Activated naive CD8-positive, alpha-beta T cell (primary cell): ENCODE data around the gene PTPRG.

ENCODE experiments used
- H3K27ac Mint-ChIP-seq: one replicate; pipeline ENCODE4 v1.8.0; 2021; ENCODE audit warnings: mixed read lengths
- H3K27me3 Mint-ChIP-seq: one replicate; pipeline ENCODE4 v1.8.0; 2021; ENCODE audit warnings: mixed read lengths
- H3K36me3 Mint-ChIP-seq: one replicate; pipeline ENCODE4 v1.8.0; 2021; ENCODE audit warnings: mixed read lengths
- H3K4me1 Mint-ChIP-seq: one replicate; pipeline ENCODE4 v1.8.0; 2021; ENCODE audit warnings: low read depth, mixed read lengths
- H3K4me3 Mint-ChIP-seq: one replicate; pipeline ENCODE4 v1.8.0; 2021; ENCODE audit warnings: mild to moderate bottlenecking, mixed read lengths
- H3K9me3 Mint-ChIP-seq: one replicate; pipeline ENCODE4 v1.8.0; 2021; ENCODE audit warnings: low read depth, mixed read lengths

PTPRG gene

GRCh38 chr3:61765157-61765876 lies 203.9 kb downstream of the PTPRG start:
- Mint-ChIP-seq H3K27ac (no peak overlapping the region), H3K4me3 (no peak overlapping the region), H3K36me3 (no peaks in the 10 kb centered on the region), H3K4me1 (no peaks in the 10 kb centered on the region), H3K27me3 (peaks cover 1% of the 10 kb centered on the region), H3K9me3 (no peaks in the 10 kb centered on the region)

GRCh38 chr3:61768284-61769037 lies 207.1 kb downstream of the PTPRG start:
- Mint-ChIP-seq H3K27me3 (peaks cover 1% of the 10 kb centered on the region), H3K9me3 (no peaks in the 10 kb centered on the region), H3K4me1 (no peaks in the 10 kb centered on the region), H3K36me3 (no peaks in the 10 kb centered on the region), H3K4me3 (no peak overlapping the region), H3K27ac (no peak overlapping the region)

- no peaks in the 10 kb centered on the region for H3K36me3 Mint-ChIP-seq
- no peak overlapping the region for H3K27ac Mint-ChIP-seq
- H3K4me3 Mint-ChIP-seq = no peak overlapping the region
- no peaks in the 10 kb centered on the region for H3K9me3 Mint-ChIP-seq
- peaks cover 1% of the 10 kb centered on the region for H3K27me3 Mint-ChIP-seq
- H3K4me1 Mint-ChIP-seq = no peaks in the 10 kb centered on the region
These were observed 208.1 kb downstream of the PTPRG start for GRCh38 chr3:61769266-61769990.

- H3K36me3 Mint-ChIP-seq = no peaks in the 10 kb centered on the region
- no peak overlapping the region for H3K4me3 Mint-ChIP-seq
- no peaks in the 10 kb centered on the region for H3K4me1 Mint-ChIP-seq
- peaks cover 1% of the 10 kb centered on the region for H3K27me3 Mint-ChIP-seq
- H3K27ac Mint-ChIP-seq = no peak overlapping the region
- H3K9me3 Mint-ChIP-seq = no peaks in the 10 kb centered on the region
These were observed 210.6 kb downstream of the PTPRG start for GRCh38 chr3:61771976-61772375.

GRCh38 chr3:61772456-61772855 lies 211.1 kb downstream of the PTPRG start:
- H3K4me1 Mint-ChIP-seq = no peaks in the 10 kb centered on the region

GRCh38 chr3:61774279-61774890 lies 213.0 kb downstream of the PTPRG start:
- no peaks in the 10 kb centered on the region for H3K4me1 Mint-ChIP-seq
- no peak overlapping the region for H3K27ac Mint-ChIP-seq
- H3K36me3 Mint-ChIP-seq = no peaks in the 10 kb centered on the region
- H3K4me3 Mint-ChIP-seq = no peak overlapping the region
- H3K27me3 Mint-ChIP-seq = peaks cover 1% of the 10 kb centered on the region
- H3K9me3 Mint-ChIP-seq = no peaks in the 10 kb centered on the region

More at GRCh38 chr3:61772456-61772855, 211.1 kb downstream of the PTPRG start:
- Mint-ChIP-seq H3K27me3 (peaks cover 1% of the 10 kb centered on the region), H3K36me3 (no peaks in the 10 kb centered on the region), H3K27ac (no peak overlapping the region), H3K9me3 (no peaks in the 10 kb centered on the region), H3K4me3 (no peak overlapping the region)

GRCh38 chr3:61776390-61776789 lies 215.0 kb downstream of the PTPRG start:
- Mint-ChIP-seq H3K4me3 (no peak overlapping the region), H3K27me3 (peaks cover 6% of the 10 kb centered on the region), H3K4me1 (no peaks in the 10 kb centered on the region), H3K9me3 (no peaks in the 10 kb centered on the region), H3K27ac (no peak overlapping the region), H3K36me3 (no peaks in the 10 kb centered on the region)

GRCh38 chr3:61777483-61777882 lies 216.1 kb downstream of the PTPRG start:
- Mint-ChIP-seq H3K9me3 (no peaks in the 10 kb centered on the region), H3K4me3 (no peak overlapping the region), H3K36me3 (no peaks in the 10 kb centered on the region), H3K27ac (no peak overlapping the region), H3K27me3 (peaks cover 7% of the 10 kb centered on the region), H3K4me1 (no peaks in the 10 kb centered on the region)

GRCh38 chr3:61778095-61778494 lies 216.7 kb downstream of the PTPRG start:
- H3K27ac Mint-ChIP-seq = no peak overlapping the region
- no peak overlapping the region for H3K4me3 Mint-ChIP-seq
- H3K36me3 Mint-ChIP-seq = no peaks in the 10 kb centered on the region
- H3K9me3 Mint-ChIP-seq = no peaks in the 10 kb centered on the region
- H3K4me1 Mint-ChIP-seq = no peaks in the 10 kb centered on the region
- H3K27me3 Mint-ChIP-seq = peaks cover 7% of the 10 kb centered on the region

- Mint-ChIP-seq H3K27me3 (peaks cover 7% of the 10 kb centered on the region), H3K36me3 (no peaks in the 10 kb centered on the region), H3K4me3 (no peak overlapping the region), H3K9me3 (no peaks in the 10 kb centered on the region), H3K27ac (no peak overlapping the region), H3K4me1 (no peaks in the 10 kb centered on the region)
These were observed 218.6 kb downstream of the PTPRG start for GRCh38 chr3:61780016-61780415.

GRCh38 chr3:61780455-61781228 lies 219.3 kb downstream of the PTPRG start:
- Mint-ChIP-seq H3K27ac (no peak overlapping the region), H3K4me3 (no peak overlapping the region), H3K9me3 (no peaks in the 10 kb centered on the region), H3K4me1 (no peaks in the 10 kb centered on the region), H3K27me3 (peaks cover 7% of the 10 kb centered on the region), H3K36me3 (no peaks in the 10 kb centered on the region)

GRCh38 chr3:61783993-61784718 lies 222.8 kb downstream of the PTPRG start:
- Mint-ChIP-seq H3K36me3 (no peaks in the 10 kb centered on the region), H3K9me3 (no peaks in the 10 kb centered on the region), H3K27ac (no peak overlapping the region), H3K4me3 (no peak overlapping the region), H3K27me3 (peaks cover 7% of the 10 kb centered on the region), H3K4me1 (no peaks in the 10 kb centered on the region)

GRCh38 chr3:61788623-61789507 lies 227.5 kb downstream of the PTPRG start:
- Mint-ChIP-seq H3K9me3 (no peaks in the 10 kb centered on the region), H3K36me3 (no peaks in the 10 kb centered on the region), H3K4me3 (no peak overlapping the region), H3K27me3 (peaks cover 6% of the 10 kb centered on the region), H3K4me1 (no peaks in the 10 kb centered on the region), H3K27ac (no peak overlapping the region)
